Dedifferentiated amniotic fluid mesenchymal stem cell (primary cell): ENCODE results near the gene MMP28.
A peak's percentile ranks its signal among the peaks of the same experiment; 100 is the strongest.

Experiments used
- DNase-seq: peaks from one replicate; pipeline ENCODE4 v3.0.0-alpha.2; 2016; ENCODE audit errors: extremely low spot score

MMP28 gene

GRCh38 chr17:35795007-35795870 lies at the start of gene MMP28:
TSS of gene MMP28 (minus strand) at chr17:35795641. CDS start at chr17:35795377, 264 bp downstream.
- DNase-seq, result no peak

GRCh38 chr17:35844547-35844946 lies 49.1 kb upstream of the MMP28 start:
- DNase-seq, result no peak

DNA sequence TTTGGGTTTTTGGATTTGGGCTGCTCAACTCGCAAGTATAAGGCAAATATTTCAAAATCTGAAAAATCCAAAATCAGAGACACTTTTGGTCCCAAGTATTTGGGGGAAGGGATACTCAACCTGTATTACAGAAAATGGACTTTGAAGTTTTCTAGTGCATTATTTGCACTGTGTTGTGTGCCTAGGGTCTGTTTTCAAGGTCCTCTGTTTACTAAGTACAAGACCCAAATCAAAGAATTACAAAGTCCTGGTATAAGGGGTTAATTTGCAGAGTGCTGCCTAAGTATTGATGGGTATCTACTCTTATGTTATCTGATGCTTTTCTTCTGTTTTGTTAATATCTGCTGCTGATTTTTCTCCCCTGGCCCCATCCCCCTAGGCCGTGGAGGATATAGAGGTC lies 48.3 kb upstream of the MMP28 start:
- DNase-seq, result no peak

DNA sequence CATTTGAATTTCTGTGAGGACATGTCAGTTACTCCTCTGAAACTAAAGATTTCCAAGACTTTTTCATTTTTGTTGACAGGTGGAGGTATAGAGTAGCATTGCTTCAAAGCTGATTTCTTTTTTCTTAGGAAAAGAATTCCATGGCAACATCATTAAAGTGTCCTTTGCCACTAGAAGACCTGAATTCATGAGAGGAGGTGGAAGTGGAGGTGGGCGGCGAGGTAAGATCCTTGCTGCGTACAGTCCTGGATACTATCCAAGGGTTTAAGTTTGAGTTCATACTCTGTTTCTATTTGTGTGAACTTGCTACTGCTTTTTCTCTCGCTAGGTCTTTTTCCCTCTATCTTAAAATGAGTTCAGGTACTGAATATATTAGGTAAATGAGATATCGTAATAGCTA lies 46.8 kb upstream of the MMP28 start:
- no peak for DNase-seq

- DNase-seq, result no peak
These were observed 46.1 kb upstream of the MMP28 start for GRCh38 chr17:35841505-35841904.

- DNase-seq, result no peak
These were observed 45.7 kb upstream of the MMP28 start for GRCh38 chr17:35841101-35841500.

DNA sequence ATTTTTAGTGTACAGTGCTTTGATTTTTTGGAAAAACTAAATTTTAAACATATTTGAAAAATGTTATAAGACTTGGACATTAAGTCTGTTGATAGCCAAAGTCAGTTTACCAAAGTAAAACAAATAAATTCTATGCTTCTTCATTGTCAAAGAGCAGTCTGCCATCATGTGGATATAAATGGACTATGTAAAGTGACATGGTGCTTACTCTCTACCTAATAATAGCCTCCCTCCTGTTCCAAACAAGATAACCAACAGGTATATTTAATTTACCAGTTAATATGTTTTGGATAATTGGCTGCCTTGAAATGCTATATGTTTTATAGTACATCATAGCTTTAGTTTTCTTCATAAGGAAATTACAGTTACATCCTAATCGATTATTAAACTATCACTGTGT lies 29.8 kb upstream of the MMP28 start:
- no peak for DNase-seq

- no peak for DNase-seq
These were observed 25.9 kb upstream of the MMP28 start for GRCh38 chr17:35821308-35821707.

DNA sequence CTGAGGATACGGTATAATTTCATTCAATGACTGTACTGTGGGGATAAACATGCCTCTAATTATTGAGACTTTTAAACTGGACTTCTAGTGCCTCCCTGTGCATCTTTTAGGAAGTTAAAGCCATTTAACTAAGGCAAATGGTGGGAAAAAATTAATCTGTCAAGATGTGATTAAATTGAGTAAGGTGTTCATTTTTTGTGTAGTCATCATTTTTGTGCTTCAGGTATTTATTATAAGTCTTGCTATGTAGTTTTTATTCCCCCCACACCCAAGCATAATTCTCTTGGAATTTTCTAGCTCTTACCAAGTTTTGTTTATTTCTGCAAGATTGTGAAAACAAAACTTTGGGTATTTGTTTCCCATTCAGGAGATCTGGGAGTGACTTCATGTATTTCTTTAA lies 24.0 kb upstream of the MMP28 start:
- DNase-seq, result no peak

- DNase-seq, result no peak
These were observed 21.8 kb upstream of the MMP28 start for GRCh38 chr17:35817196-35817595.

GRCh38 chr17:35816723-35817122 lies 21.3 kb upstream of the MMP28 start:
- no peak for DNase-seq

DNA sequence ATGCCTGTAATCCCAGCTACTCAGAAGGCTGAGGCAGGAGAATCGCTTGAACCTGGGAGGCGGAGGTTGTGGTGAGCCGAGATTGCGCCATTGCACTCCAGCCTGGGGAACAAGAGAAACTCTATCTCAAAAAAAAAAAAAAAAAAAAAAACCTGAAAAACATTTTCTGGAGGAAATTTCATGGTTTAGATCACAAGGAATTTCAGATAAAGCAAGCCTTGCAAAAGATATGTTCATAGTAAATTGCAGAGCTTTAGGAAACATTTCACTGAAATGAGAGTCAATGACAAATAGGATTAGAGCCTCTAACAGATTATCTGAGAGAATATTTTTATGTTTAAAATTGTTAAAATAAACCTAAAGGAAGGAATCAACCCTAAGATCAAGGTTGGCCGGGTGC lies 17.0 kb upstream of the MMP28 start:
- DNase-seq, result no peak

- no peak for DNase-seq
These were observed 16.3 kb upstream of the MMP28 start for GRCh38 chr17:35811759-35812158.

- DNase-seq, result peak; percentile 17
These were observed 14.5 kb upstream of the MMP28 start for GRCh38 chr17:35809855-35810461.

- peak; percentile 98 for DNase-seq
These were observed 13.8 kb upstream of the MMP28 start, which contains the start of gene TAF15 for GRCh38 chr17:35808962-35809854. TSS of gene TAF15 (plus strand) at chr17:35809484. CDS start at chr17:35809570, 86 bp downstream.

GRCh38 chr17:35808240-35808961 lies 13.0 kb upstream of the MMP28 start:
- DNase-seq, result no peak

DNA sequence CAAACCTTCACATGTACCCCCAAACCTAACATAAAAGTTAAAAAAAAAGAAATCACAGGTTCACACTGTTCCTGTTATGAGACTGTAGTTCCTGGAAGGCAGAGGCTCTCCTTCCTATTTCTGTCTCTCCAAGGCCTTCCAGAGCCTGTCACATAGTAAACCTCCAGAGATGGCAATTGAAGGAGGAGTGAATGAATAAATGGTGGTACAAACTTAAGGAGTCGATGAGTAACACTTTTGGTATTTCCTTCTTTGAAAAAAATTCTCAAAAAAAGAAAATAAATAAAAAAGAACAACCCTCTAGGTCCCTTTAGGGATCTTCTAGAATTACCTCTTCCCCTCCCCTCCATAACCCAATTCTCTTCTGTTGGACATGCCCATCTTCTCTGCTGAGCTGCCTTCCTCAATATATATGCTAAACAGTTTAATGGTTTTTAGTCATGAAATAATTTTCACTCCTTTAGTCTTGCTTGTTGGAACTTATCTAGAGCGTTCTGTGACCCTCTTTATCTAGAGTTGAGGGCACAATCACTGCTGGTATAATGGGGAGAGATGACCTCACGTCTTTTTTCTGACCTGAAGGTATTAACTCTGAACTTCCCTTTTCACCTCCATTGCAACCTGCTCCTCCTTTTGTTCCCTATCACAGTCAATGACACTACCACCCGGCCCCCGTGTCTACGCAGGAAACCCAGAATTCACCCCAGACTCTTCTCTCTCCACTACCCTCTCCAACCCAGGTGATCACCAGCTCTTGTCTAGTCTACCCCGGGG lies 12.1 kb upstream of the MMP28 start:
- DNase-seq, result peak; percentile 32

DNA sequence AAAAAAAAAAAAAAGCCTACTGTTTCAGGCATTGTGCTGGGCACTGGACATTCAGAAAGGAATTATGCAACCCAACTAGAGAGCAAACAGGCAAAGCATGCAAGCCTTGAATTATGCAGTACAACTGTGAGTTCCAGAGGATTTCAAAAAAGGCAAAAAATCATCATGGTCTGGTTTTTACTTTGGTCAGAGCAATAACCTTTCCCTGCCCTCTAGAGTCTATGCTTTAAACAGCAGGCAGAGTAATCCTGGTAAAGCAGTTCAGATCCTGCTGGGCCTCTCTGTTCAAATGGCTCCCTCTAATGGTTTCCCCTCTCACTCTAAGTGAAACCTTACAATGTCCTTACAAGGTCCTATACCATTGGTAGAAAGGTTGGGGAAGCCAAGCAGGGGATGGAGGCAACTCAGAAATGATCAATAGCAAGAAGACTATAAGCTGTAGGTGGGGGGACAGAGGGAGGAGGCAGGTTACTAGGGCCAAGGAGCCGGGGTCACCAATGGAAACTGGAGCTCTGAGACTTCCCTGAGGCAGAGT lies 9.3 kb upstream of the MMP28 start:
- DNase-seq, result peak; percentile 97

- DNase-seq, result no peak
These were observed 6.3 kb upstream of the MMP28 start for GRCh38 chr17:35801583-35802224.

DNA sequence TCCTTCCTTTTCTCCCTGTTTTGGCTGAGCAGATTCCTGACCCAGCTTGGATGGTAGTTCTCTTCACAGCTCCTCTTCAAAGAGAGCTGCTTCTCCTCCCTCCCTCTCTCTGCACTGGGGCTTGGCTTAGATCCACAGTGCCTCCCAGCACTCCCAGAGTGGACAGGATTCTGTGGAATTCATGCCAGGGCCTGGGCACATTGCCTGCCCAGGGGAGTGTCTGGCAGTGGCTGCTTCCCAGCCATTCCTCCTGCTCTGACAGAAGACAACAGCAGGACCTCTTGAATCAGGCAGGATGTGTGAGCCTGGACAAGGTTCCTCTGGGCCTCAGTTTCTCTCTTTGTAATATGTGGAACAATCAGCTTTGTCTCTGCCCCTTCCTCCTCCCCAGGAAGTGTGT lies 4.5 kb upstream of the MMP28 start:
- peak; percentile 81 for DNase-seq
